Breast epithelium (tissue), 4 donors: Measurements from ENCODE around the gene EFNA3. TPM values are rescaled to one million over a fixed set of nuclear protein-coding genes. Genes with fewer than 3 reads are reported as not detected.

Source experiments
- DNase-seq, 2 donors: peaks; one replicate each; pipeline ENCODE4 v3.0.0-alpha.2; 2019; ENCODE audit warnings: low spot score in 2 of 2
- H3K27ac ChIP-seq, 2 donors: fragments of 200-600 bp; sonication (generic) in 1 of 2; one replicate each; pipeline ENCODE4 v1.5.1; 2016 to 2019; ENCODE audit warnings: mild to moderate bottlenecking in 1 of 2
- H3K27me3 ChIP-seq, 2 donors: fragments of 200-600 bp; sonication (generic) in 1 of 2; one replicate each; pipeline versions ENCODE4 v1.5.1 to v1.6.0; 2017 to 2019; ENCODE audit warnings: control low read depth in 1 of 2, mild to moderate bottlenecking in 1 of 2
- H3K36me3 ChIP-seq: fragments of 200-600 bp; one replicate; pipeline ENCODE4 v1.5.1; 2019
- H3K4me1 ChIP-seq, 2 donors: fragments of 200-600 bp; sonication (generic); one replicate each; pipeline ENCODE4 v1.5.1; 2016 to 2019; ENCODE audit warnings: control low read depth in 1 of 2
- H3K4me3 ChIP-seq, 3 donors: fragments of 200-600 bp; sonication (generic); 1 replicate in 2 of 3; 2 replicates in 1 of 3; pipeline ENCODE4 v1.5.1; 2016 to 2019; ENCODE audit warnings: mild to moderate bottlenecking in 3 of 3, moderate library complexity in 2 of 3
- H3K9me3 ChIP-seq, 2 donors: fragments of 200-600 bp; sonication (generic) in 1 of 2; one replicate each; pipeline ENCODE4 v1.5.1; 2016 to 2019; ENCODE audit warnings: control low read depth in 1 of 2
- CTCF ChIP-seq, 3 donors: fragments of 450-650 bp; IDR thresholded peaks; one replicate each; pipeline ENCODE4 v1.5.1; 2016 to 2017; ENCODE audit warnings: antibody characterized with exemption in 3 of 3, mild to moderate bottlenecking in 3 of 3, moderate library complexity in 3 of 3
- POLR2A ChIP-seq: fragments of 450-650 bp; IDR thresholded peaks from one replicate; pipeline ENCODE4 v1.6.1; 2016; ENCODE audit warnings: antibody characterized with exemption, mild to moderate bottlenecking, moderate library complexity
- POLR2AphosphoS5 ChIP-seq, 3 donors: sonication (generic); formaldehyde crosslinking; IDR thresholded peaks; one replicate each; pipeline ENCODE4 v1.6.1; 2017; ENCODE audit warnings: antibody characterized with exemption in 3 of 3
- intact Hi-C: fragments of 100-400 bp; cut with DNase I; formaldehyde crosslinking; loops from one replicate; pipeline ENCODE4 v1.15.1; 2023; ENCODE audit warnings: low total_unique reads
- total RNA-seq, 3 donors: library from RNA; depleted of rRNA; stranded (reverse); fragments of >200 nt; gene quantifications; one replicate each; pipeline ENCODE4 v1.1.0, GENCODE V29; 2016

The EFNA3 gene
- total RNA-seq, 3 donors from 2014 or later: 1.6 to 7.2 (median 6.6) TPM

GRCh38 chr1:155038602-155039307, 39.9 kb upstream of the EFNA3 start:
- Histone ChIP-seq H3K4me1 (peaks cover 0 to 8% of the 10 kb centered on the region in 2 donors), H3K27ac (peak overlapping the region; percentile 75 to 90), H3K4me3 (no peak overlapping the region), H3K9me3 (no peaks in the 10 kb centered on the region), H3K36me3 (no peaks in the 10 kb centered on the region), H3K27me3 (no peaks in the 10 kb centered on the region)
- intact Hi-C loops: no loop called here
- peak in 1 of 2 donors; percentile 82 for DNase-seq
- TF ChIP-seq POLR2A (no peak), POLR2AphosphoS5 (IDR thresholded peaks at IDR 0.05) (no peak), CTCF (IDR thresholded peaks at IDR 0.05) (no peak)

GRCh38 chr1:155039308-155039669, 39.3 kb upstream of the EFNA3 start:
- Histone ChIP-seq H3K27me3 (no peaks in the 10 kb centered on the region), H3K4me1 (peaks cover 0 to 8% of the 10 kb centered on the region in 2 donors), H3K27ac (peak overlapping the region; percentile 75 to 90), H3K9me3 (no peaks in the 10 kb centered on the region), H3K36me3 (no peaks in the 10 kb centered on the region), H3K4me3 (no peak overlapping the region)
- no peak for TF ChIP-seq POLR2A
- no peak for TF ChIP-seq CTCF (IDR thresholded peaks at IDR 0.05)
- TF ChIP-seq POLR2AphosphoS5 (IDR thresholded peaks at IDR 0.05): no peak
- intact Hi-C loops: no loop called here
- DNase-seq: no peak

- intact Hi-C loops: no loop called here
- H3K9me3 ChIP-seq: no peaks in the 10 kb centered on the region
- no peak for DNase-seq
- no peak overlapping the region for H3K4me3 ChIP-seq
- TF ChIP-seq POLR2A (no peak), CTCF (IDR thresholded peaks at IDR 0.05) (no peak), POLR2AphosphoS5 (IDR thresholded peaks at IDR 0.05) (no peak)
- no peak overlapping the region for H3K27ac ChIP-seq
- no peaks in the 10 kb centered on the region for H3K36me3 ChIP-seq
- peaks cover 8 to 12% of the 10 kb centered on the region in 2 donors for H3K4me1 ChIP-seq
- H3K27me3 ChIP-seq: no peaks in the 10 kb centered on the region
These were observed 38.1 kb upstream of the EFNA3 start for GRCh38 chr1:155040358-155041093.

GRCh38 chr1:155042789-155043188, 35.8 kb upstream of the EFNA3 start:
- Histone ChIP-seq H3K27ac (no peak overlapping the region), H3K4me1 (peaks cover 8 to 12% of the 10 kb centered on the region in 2 donors), H3K27me3 (no peaks in the 10 kb centered on the region), H3K4me3 (no peak overlapping the region), H3K9me3 (no peaks in the 10 kb centered on the region), H3K36me3 (no peaks in the 10 kb centered on the region)
- TF ChIP-seq POLR2AphosphoS5 (IDR thresholded peaks at IDR 0.05): no peak
- no peak for TF ChIP-seq CTCF (IDR thresholded peaks at IDR 0.05)
- no peak for TF ChIP-seq POLR2A
- intact Hi-C loops: no loop called here
- no peak for DNase-seq

- H3K4me3 ChIP-seq: no peak overlapping the region
- no peaks in the 10 kb centered on the region for H3K9me3 ChIP-seq
- H3K36me3 ChIP-seq: no peaks in the 10 kb centered on the region
- no peaks in the 10 kb centered on the region for H3K27me3 ChIP-seq
- TF ChIP-seq POLR2AphosphoS5 (IDR thresholded peaks at IDR 0.05): no peak
- no peak for TF ChIP-seq CTCF (IDR thresholded peaks at IDR 0.05)
- no peak for TF ChIP-seq POLR2A
- H3K27ac ChIP-seq: no peak overlapping the region
- DNase-seq: no peak
- intact Hi-C loops: no loop called here
- peaks cover 8 to 12% of the 10 kb centered on the region in 2 donors for H3K4me1 ChIP-seq
These were observed 35.3 kb upstream of the EFNA3 start for GRCh38 chr1:155043301-155043702.
